ENCODE measurements around the gene COL21A1.

The COL21A1 gene

GRCh38 chr6:56173228-56173627 is 74.2 kb downstream of the COL21A1 start:
- no peak for DNase-seq

- DNase-seq = no peak
These were observed 75.2 kb downstream of the COL21A1 start for GRCh38 chr6:56172144-56172543.

GRCh38 chr6:56169366-56169765 is 78.0 kb downstream of the COL21A1 start:
- DNase-seq = no peak

GRCh38 chr6:56168596-56168995 is 78.8 kb downstream of the COL21A1 start:
- DNase-seq = no peak

- no peak for DNase-seq
These were observed 85.3 kb downstream of the COL21A1 start for GRCh38 chr6:56162081-56162480.

GRCh38 chr6:56160489-56160888 is 86.9 kb downstream of the COL21A1 start:
- DNase-seq = no peak

GRCh38 chr6:56158571-56158970 is 88.8 kb downstream of the COL21A1 start:
- no peak for DNase-seq

GRCh38 chr6:56156643-56157042 is 90.7 kb downstream of the COL21A1 start:
- no peak for DNase-seq

- no peak for DNase-seq
These were observed 91.7 kb downstream of the COL21A1 start for GRCh38 chr6:56155634-56156141.

GRCh38 chr6:56154076-56154475 is 93.3 kb downstream of the COL21A1 start:
- DNase-seq = no peak

GRCh38 chr6:56152611-56153010 is 94.8 kb downstream of the COL21A1 start:
- DNase-seq = no peak

- DNase-seq = no peak
These were observed 95.7 kb downstream of the COL21A1 start for GRCh38 chr6:56151609-56152224.

- DNase-seq = no peak
These were observed 98.7 kb downstream of the COL21A1 start for GRCh38 chr6:56148488-56149186.

GRCh38 chr6:56147766-56148165 is 99.6 kb downstream of the COL21A1 start:
- no peak for DNase-seq

GRCh38 chr6:56146086-56146485 is 101.3 kb downstream of the COL21A1 start:
- DNase-seq = no peak

GRCh38 chr6:56145616-56146015 is 101.8 kb downstream of the COL21A1 start:
- DNase-seq = no peak

- DNase-seq = no peak
These were observed 102.6 kb downstream of the COL21A1 start for GRCh38 chr6:56144538-56145324.

- DNase-seq = no peak
These were observed 103.6 kb downstream of the COL21A1 start for GRCh38 chr6:56143796-56144195.

- DNase-seq = no peak
These were observed 107.3 kb downstream of the COL21A1 start for GRCh38 chr6:56140090-56140489.

- no peak for DNase-seq
These were observed 131.7 kb downstream of the COL21A1 start for GRCh38 chr6:56115715-56116114.

- DNase-seq = no peak
These were observed 138.2 kb downstream of the COL21A1 start for GRCh38 chr6:56109149-56109548.

- DNase-seq = no peak
These were observed 141.1 kb downstream of the COL21A1 start for GRCh38 chr6:56106231-56106630.

GRCh38 chr6:56104591-56104990 is 142.8 kb downstream of the COL21A1 start:
- no peak for DNase-seq

- DNase-seq = no peak
These were observed 145.2 kb downstream of the COL21A1 start for GRCh38 chr6:56102216-56102615.
